ENCODE results near the gene TYW3.
"Not testable (repeated sequence)": the region's sequence is repeated elsewhere in the genome, so short reads cannot be mapped to it uniquely, and the experiment has no call there.

The TYW3 gene

DNA sequence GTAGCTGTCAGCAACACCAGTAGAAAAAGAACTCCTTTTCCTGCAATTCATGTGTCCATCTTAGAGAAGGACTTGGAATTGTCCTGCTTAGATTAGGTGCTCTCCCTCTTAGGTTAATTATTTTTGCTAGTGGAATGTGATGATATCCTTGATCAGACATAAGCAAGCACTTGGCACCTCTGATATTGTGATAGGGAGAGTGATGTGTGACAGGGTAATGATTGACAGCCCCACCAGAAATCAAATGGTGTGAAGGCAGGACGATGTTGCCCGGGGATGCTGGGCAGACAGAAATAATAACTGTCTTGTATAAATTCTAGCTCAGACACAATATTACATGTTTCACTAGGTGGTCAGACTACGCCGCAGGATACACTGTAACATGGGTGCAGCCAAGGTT is 4.4 kb downstream of the TYW3 start:
- TF ChIP-seq, protein P1, sequence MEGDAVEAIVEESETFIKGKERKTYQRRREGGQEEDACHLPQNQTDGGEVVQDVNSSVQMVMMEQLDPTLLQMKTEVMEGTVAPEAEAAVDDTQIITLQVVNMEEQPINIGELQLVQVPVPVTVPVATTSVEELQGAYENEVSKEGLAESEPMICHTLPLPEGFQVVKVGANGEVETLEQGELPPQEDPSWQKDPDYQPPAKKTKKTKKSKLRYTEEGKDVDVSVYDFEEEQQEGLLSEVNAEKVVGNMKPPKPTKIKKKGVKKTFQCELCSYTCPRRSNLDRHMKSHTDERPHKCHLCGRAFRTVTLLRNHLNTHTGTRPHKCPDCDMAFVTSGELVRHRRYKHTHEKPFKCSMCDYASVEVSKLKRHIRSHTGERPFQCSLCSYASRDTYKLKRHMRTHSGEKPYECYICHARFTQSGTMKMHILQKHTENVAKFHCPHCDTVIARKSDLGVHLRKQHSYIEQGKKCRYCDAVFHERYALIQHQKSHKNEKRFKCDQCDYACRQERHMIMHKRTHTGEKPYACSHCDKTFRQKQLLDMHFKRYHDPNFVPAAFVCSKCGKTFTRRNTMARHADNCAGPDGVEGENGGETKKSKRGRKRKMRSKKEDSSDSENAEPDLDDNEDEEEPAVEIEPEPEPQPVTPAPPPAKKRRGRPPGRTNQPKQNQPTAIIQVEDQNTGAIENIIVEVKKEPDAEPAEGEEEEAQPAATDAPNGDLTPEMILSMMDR (conservative IDR thresholded peaks at IDR 0.05; ENCODE audit: low read depth, low read length), result no peak
- H3K79me2 ChIP-seq (ENCODE audit: insufficient read depth, low read depth), result peaks cover 16% of the 10 kb centered on the region; the same call in 1 of the 2 replicates
- no peak overlapping the region for H3K4me3 ChIP-seq (IDR thresholded peaks at IDR 0.05; ENCODE audit: insufficient read depth, low read depth, low read length)
- no peak overlapping the region for H3K9ac ChIP-seq
- H3K36me3 ChIP-seq (ENCODE audit: insufficient read depth), result no peaks in the 10 kb centered on the region
- peaks cover 13% of the 10 kb centered on the region for H3K4me1 ChIP-seq (ENCODE audit: low read depth, poor library complexity, severe bottlenecking)
- H4K20me1 ChIP-seq (ENCODE audit: insufficient read depth), result no peaks in the 10 kb centered on the region
- H2AFZ ChIP-seq (ENCODE audit: low read depth), result no peak overlapping the region
- H3K4me2 ChIP-seq, result no peak overlapping the region
- no peak overlapping the region for H3K27ac ChIP-seq
- H3K27me3 ChIP-seq (ENCODE audit: insufficient read depth, low read depth), result no peaks in the 10 kb centered on the region

DNA sequence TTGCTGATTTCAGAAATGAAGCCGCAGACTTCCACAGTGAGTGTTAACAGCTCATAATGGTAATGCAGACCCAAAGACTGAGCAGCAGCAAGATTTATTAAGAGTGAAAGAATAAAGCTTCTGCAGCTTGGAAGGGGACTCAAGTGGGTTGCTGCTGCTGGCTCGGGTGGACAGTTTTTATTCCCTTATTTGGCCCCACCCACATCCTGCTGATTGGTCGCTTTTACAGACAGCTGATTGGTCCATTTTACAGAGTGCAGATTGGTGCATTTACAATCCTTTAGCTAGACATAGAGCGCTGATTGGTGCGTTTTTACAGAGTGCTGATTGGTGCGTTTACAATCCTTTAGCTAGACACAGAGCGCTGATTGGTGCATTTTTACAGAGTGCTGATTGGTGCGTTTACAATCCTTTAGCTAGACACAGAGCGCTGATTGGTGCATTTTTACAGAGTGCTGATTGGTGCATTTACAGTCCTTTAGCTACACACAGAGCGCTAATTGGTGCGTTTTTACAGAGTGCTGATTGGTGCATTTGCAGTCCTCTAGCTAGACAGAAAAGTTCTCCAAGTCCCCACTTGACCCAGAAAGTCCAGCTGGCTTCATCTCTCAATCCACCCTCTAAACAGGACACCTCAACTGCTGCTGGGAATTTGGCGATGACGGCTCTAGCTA is 7.5 kb downstream of the TYW3 start:
- not testable (repeated sequence) for H3K4me3 ChIP-seq (IDR thresholded peaks at IDR 0.05; ENCODE audit: insufficient read depth, low read depth, low read length); H3K27me3 ChIP-seq (ENCODE audit: insufficient read depth, low read depth); H4K20me1 ChIP-seq (ENCODE audit: insufficient read depth); H3K79me2 ChIP-seq (ENCODE audit: insufficient read depth, low read depth); H3K4me1 ChIP-seq (ENCODE audit: low read depth, poor library complexity, severe bottlenecking); H3K27ac ChIP-seq; H3K4me2 ChIP-seq; H3K9ac ChIP-seq; H3K36me3 ChIP-seq (ENCODE audit: insufficient read depth); H2AFZ ChIP-seq (ENCODE audit: low read depth)

DNA sequence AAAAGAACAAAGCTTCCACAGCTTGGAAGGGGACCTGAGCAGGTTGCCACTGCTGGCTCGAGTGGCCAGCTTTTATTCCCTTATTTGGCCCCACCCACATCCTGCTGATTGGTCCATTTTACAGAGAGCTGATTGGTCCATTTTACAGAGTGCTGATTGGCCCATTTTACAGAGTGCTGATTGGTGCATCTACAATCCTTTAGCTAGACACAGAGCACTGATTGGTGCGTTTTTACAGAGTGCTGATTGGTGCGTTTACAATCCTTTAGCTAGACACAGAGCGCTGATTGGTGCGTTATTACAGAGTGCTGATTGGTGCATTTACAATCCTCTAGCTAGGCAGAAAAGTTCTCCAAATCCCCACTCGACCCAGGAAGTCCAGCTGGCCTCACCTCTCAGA is 12.3 kb downstream of the TYW3 start:
- H3K36me3 ChIP-seq (ENCODE audit: insufficient read depth), result not testable (repeated sequence)

DNA sequence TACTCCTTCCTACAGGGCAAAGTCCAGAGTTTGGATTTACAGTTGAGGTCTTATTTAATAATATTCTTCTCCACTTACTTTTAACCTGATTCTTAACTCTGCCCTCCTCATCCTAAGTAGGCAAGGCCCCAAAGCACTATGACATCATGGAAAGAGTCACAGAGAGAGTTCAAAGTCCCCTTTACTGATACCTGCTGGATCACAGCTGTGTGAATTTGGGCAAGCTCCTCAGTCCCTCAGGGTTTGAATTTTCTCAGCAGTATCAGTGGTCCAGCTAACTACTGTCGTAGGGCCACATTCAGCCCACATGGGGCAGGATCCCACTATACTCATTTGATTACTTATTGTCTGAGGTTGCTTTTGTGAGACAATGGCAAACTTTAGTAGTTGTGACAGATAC is 16.0 kb downstream of the TYW3 start:
- H4K20me1 ChIP-seq (ENCODE audit: insufficient read depth), result no peaks in the 10 kb centered on the region
- H3K27me3 ChIP-seq (ENCODE audit: insufficient read depth, low read depth), result no peaks in the 10 kb centered on the region
- TF ChIP-seq, protein P1 (conservative IDR thresholded peaks at IDR 0.05; ENCODE audit: low read depth, low read length), result no peak
- peaks cover 9% of the 10 kb centered on the region for H3K4me1 ChIP-seq (ENCODE audit: low read depth, poor library complexity, severe bottlenecking)
- H3K9ac ChIP-seq, result no peak overlapping the region
- H3K27ac ChIP-seq, result no peak overlapping the region
- no peak overlapping the region for H2AFZ ChIP-seq (ENCODE audit: low read depth)
- no peak overlapping the region for H3K4me3 ChIP-seq (IDR thresholded peaks at IDR 0.05; ENCODE audit: insufficient read depth, low read depth, low read length)
- H3K4me2 ChIP-seq, result no peak overlapping the region
- no peaks in the 10 kb centered on the region for H3K79me2 ChIP-seq (ENCODE audit: insufficient read depth, low read depth)
- H3K36me3 ChIP-seq (ENCODE audit: insufficient read depth), result no peaks in the 10 kb centered on the region; the same call in 1 of the 2 replicates

More for the DNA sequence above, 12.3 kb downstream of the TYW3 start:
- H3K9ac ChIP-seq; H3K4me1 ChIP-seq (ENCODE audit: low read depth, poor library complexity, severe bottlenecking); H3K79me2 ChIP-seq (ENCODE audit: insufficient read depth, low read depth); H3K27me3 ChIP-seq (ENCODE audit: insufficient read depth, low read depth); H3K4me2 ChIP-seq; H2AFZ ChIP-seq (ENCODE audit: low read depth); H4K20me1 ChIP-seq (ENCODE audit: insufficient read depth); H3K4me3 ChIP-seq (IDR thresholded peaks at IDR 0.05; ENCODE audit: insufficient read depth, low read depth, low read length); H3K27ac ChIP-seq: not testable (repeated sequence)

DNA sequence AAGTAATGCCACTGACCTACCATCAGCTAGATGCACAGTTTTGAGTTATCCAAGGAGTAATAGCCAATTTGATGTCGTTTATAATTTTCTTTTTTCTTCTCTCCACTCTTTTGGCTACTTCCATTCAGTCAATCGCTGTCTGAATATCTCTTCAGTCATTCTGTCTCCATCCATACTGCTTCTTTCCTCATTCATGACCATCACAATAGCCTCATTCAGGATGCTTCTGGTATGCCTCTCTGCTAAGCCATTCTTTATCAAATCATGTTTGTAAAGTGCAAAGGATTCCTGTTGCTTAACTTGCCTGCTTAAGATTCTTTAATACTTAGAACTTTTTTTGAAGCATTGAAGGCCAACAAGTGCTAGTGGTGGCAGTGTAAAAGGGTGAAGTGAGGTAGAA is 20.2 kb downstream of the TYW3 start:
- no peak overlapping the region for H3K4me3 ChIP-seq (IDR thresholded peaks at IDR 0.05; ENCODE audit: insufficient read depth, low read depth, low read length)
- no peak overlapping the region for H3K4me2 ChIP-seq
- no peaks in the 10 kb centered on the region for H4K20me1 ChIP-seq (ENCODE audit: insufficient read depth)
- H3K27me3 ChIP-seq (ENCODE audit: insufficient read depth, low read depth), result no peaks in the 10 kb centered on the region
- H3K27ac ChIP-seq, result no peak overlapping the region
- peaks cover 9% of the 10 kb centered on the region for H3K4me1 ChIP-seq (ENCODE audit: low read depth, poor library complexity, severe bottlenecking)
- H3K36me3 ChIP-seq (ENCODE audit: insufficient read depth), result no peaks in the 10 kb centered on the region
- H3K9ac ChIP-seq, result no peak overlapping the region
- no peaks in the 10 kb centered on the region for H3K79me2 ChIP-seq (ENCODE audit: insufficient read depth, low read depth)
- H2AFZ ChIP-seq (ENCODE audit: low read depth), result no peak overlapping the region
- TF ChIP-seq, protein P1 (conservative IDR thresholded peaks at IDR 0.05; ENCODE audit: low read depth, low read length), result no peak
